Lung microvascular endothelial cell (primary cell): ENCODE data around the gene HCFC1R1. TPM values are rescaled to one million over a fixed set of nuclear protein-coding genes. Genes with fewer than 3 reads are reported as not detected.
"Not testable (repeated sequence)": the region's sequence is repeated elsewhere in the genome, so short reads cannot be mapped to it uniquely, and the experiment has no call there.

Source experiments
- DNase-seq, 2 donors: peaks; one replicate each; pipeline versions ENCODE4 v3.0.0 to v3.0.0-alpha.2; 2010; ENCODE audit warnings: low read depth in 2 of 2
- total RNA-seq: library from RNA; depleted of rRNA; stranded (reverse); fragments of >200 nt; gene quantifications from 2 replicates; pipeline ENCODE4 v1.2.1, GENCODE V29; 2014

Gene HCFC1R1
- total RNA-seq, 1 donor from 2014 or later: 4.6 TPM

DNA sequence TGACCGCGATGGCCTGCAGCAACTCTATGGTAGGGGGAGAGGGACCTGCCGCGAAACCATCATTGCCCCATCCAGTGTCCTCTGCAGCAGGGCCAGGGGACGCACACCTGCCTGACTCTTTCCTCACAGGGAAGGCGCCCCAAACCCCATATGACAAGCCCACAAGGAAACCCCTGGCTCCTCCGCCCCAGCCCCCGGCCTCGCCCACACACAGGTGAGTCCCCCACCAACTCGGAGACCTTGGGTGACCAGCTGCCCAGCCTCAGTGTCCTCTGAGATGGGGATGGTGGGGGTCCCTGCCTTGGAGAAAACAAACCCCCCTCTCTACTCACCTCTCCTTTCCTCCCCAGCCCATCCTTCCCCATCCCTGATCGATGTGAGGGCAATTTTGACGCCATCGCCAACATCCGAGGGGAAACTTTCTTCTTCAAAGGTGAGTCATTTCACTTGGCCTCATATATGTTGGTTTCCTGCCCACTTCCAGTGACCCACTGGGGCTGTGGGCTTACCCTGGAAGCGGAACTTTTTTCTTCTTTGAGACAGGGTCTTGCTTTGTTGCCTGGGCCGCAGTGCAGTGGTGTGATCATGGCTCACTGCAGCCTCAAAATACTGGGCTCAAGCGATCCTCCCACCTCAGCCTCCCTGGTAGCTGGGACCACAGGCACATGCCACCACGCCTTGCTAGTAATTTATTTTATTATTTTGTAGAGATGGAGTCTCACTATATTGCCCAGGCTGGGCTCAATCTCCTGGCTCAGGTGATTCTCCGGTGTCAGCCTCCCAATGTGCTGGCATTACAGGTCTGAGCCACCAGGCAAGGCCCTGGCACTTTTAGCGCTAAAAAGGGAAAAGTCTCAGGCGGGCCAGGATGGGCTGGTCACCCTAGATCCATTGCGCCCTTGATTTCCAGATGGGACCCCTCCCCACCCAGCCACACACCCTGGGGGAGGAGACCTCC is 33.7 kb upstream of the HCFC1R1 start:
- no peak for DNase-seq

DNA sequence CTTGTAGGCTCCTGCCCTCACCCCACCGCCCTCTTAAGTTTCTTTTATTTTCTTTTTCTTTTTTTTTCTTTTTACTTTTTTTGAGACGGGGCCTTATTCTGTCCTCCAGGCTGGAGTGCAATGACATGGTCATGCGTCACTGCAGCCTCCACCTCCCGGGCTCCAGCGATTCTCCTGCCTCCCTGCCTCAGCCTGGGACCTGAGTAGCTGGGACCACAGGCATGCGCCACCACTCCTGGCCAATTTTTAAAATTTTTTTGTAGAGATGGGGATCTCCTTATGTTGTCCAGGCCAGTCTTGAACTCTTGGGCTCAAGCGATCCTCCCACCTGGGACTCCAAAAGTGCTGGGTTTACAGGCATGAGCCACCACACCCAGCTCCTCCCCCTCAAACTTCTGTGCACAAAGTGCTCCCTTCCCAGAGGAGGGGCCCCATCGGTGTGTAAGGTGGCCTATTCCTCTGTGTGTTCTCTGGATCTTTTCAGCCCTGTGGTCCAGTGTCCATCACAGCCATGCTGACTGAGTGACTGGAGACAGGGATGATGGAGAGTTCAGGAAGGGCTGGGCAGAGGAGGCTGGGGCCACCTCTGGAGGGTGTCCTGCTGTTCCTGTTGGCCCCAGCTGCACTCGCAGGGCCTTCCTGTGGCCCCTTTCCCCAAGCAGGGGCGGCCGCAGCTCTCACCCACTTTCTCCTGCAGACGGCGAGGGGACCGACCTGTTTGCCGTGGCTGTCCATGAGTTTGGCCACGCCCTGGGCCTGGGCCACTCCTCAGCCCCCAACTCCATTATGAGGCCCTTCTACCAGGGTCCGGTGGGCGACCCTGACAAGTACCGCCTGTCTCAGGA is 32.8 kb upstream of the HCFC1R1 start:
- DNase-seq: no peak

DNA sequence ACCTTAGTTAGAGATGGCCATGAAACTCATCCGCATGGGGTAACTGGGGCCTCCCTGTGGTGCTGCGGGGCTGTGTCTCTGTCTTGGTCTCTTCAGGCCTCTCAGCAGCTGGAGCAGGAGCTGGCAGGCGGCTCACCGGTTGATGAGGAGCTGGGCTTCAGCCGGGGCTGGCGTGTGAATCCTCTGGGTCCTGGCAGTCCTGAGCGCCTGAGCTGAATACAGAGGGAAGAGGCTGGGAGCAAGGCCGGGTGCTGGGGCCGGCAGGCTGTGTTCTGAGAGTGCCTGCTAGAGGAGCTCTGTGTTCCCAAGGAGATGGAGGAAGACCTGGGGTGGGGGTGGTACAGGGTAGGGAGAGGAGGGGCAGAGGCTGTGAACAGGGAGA is 32.0 kb upstream of the HCFC1R1 start:
- DNase-seq: not testable (repeated sequence)

- no peak for DNase-seq
These were observed 31.4 kb upstream of the HCFC1R1 start for GRCh38 chr16:3054965-3055733.

DNA sequence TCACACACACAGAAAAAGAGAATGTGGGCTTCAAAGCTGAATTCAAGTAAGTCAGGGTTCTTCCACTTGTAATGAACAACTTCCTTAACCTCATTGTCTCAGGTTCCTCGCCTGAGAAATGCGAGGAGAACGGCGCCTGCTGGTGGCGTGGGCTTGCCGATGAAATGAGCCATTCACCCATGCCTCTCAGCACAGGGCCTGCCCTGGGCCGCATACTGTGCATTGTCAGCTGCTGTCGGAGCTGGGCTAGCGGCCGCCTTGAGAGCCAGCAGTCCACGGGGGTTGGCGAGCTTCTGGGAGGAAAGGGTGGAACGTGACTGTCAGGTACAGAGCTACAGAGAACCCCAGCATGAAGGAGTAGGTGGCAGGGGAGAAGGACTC is 29.6 kb upstream of the HCFC1R1 start:
- DNase-seq: not testable (repeated sequence)

GRCh38 chr16:3052571-3053329 is 29.0 kb upstream of the HCFC1R1 start:
- DNase-seq: not testable (repeated sequence)

- DNase-seq: no peak
These were observed 27.8 kb upstream of the HCFC1R1 start for GRCh38 chr16:3051494-3051893.

- DNase-seq: no peak
These were observed 27.3 kb upstream of the HCFC1R1 start for GRCh38 chr16:3051009-3051408.

DNA sequence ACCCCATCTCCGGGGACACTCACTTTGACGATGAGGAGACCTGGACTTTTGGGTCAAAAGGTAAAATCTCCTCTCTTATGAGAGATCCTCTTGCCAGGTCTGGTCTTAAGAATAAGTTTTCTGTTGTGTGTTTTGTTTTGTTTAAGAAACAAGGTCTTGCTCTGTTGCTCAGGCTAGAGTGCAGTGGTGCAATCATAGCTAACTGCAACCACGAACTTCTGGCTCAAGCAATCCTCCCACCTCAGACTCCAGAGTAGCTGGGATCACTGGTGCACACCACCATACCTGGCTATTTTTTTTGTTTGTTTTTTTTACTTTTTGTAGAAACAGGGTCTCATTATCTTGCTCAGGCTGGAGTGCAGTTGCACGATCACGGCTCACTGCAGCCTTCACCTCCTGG is 26.7 kb upstream of the HCFC1R1 start:
- no peak for DNase-seq

DNA sequence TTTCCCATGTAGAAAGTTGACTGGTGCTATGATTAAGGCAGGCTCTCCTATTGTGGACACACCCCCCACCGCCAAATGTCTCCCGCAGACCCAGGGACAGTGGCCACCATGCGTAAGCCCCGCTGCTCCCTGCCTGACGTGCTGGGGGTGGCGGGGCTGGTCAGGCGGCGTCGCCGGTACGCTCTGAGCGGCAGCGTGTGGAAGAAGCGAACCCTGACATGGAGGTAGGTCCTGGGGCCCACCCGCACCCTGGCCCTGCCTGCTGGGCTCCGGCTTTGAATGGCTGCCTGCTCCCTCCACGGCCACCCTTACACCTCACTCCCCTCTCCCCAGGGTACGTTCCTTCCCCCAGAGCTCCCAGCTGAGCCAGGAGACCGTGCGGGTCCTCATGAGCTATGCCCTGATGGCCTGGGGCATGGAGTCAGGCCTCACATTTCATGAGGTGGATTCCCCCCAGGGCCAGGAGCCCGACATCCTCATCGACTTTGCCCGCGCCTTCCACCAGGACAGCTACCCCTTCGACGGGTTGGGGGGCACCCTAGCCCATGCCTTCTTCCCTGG is 26.3 kb upstream of the HCFC1R1 start:
- no peak for DNase-seq

GRCh38 chr16:3047387-3047720 is 23.6 kb upstream of the HCFC1R1 start:
- no peak for DNase-seq

DNA sequence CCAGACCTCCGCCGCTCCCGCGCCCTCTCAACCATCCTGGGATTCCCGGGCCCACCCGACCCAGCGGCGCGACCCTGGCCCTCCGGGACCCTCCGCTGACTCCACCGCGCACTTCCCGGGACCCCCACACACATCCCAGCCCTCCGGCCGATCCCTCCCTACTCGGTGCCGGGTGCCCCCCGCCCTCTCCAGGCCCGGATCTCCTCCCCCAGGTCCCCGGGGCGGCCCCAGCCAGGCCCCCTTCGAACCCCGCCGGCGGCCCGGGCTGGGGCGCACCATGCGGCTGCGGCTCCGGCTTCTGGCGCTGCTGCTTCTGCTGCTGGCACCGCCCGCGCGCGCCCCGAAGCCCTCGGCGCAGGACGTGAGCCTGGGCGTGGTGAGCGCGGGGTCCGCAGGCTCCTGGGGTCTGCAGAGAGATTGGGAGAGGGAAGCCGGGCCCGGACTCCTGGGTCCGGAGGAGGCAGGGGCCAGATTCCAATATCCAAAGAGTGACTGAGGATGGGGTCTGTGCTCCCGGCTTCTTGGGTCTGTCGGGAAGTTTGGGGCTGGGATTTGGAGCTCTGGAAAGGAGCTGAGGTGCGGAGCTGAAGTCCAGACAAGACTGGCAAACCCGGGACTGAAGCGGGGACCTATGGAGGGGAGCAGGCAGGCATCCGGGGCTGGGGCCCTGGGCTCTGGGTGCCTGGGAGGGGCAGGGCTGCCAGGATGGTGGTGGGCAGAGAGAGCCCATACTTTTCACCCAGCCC is 23.1 kb upstream of the HCFC1R1 start:
- DNase-seq: no peak

GRCh38 chr16:3045758-3046640 is 22.3 kb upstream of the HCFC1R1 start, which contains the start of gene MMP25:
Gene MMP25, plus strand, starts transcription at chr16:3046561. Its CDS starts 357 bp downstream, at chr16:3046918.
- no peak for DNase-seq

DNA sequence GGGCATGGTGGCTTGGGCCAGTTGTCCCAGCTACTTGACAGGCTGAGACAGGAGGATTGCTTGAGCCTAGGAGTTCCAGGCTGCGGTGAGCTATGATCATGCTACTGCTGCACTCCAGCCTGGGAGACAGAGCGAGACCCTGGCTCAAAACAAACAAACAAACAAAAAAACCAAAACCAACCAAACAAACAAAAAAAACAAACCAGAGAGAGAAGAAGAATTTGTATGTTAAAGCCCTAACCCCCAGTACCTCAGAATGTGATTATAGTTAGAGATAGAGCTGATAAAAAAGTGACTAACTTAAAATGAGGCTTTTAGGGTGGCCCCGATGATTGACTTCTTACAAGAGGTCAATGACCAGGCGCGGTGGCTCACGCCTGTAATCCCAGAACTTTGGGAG is 21.0 kb upstream of the HCFC1R1 start:
- DNase-seq: no peak

GRCh38 chr16:3042376-3042775 is 18.6 kb upstream of the HCFC1R1 start:
- no peak for DNase-seq

- no peak for DNase-seq
These were observed 15.2 kb upstream of the HCFC1R1 start for GRCh38 chr16:3038896-3039295.

- DNase-seq: no peak
These were observed 14.5 kb upstream of the HCFC1R1 start for GRCh38 chr16:3038256-3038655.

DNA sequence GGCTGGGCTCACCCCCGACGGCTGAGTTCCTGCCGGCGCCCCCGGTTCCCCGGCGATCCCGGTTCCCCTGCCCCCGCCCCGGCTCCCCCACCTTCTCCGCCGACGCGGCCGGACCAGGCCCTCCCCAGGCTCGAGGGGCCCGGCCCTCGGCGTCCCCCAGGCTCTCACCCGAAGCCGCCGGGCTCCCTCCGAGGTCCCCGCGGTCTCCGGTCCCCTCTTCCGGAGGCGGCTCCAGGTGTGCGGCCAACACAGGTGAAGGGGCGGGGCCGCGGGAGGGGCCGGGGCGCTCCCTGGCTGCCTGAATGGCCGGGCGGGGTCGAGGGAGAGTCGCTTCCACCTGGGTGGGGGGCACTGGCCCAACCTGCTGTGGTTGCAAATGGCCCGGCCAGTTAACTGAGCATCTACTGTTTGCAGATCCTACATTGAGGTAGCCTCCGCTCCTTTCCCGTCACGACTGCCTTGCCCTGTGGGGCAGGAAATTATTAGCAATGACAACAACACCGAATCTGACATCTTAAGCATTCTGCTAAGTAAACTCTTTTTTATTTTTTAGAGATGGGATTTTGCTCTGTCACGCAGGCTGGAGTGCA is 13.1 kb upstream of the HCFC1R1 start, which contains the start of gene BICDL2:
Gene BICDL2 (minus strand): TSS at position 219 of the 590 bp plus-strand sequence. CDS start 1,448 bp downstream, outside the sequence.
- no peak for DNase-seq
